HTERT RPE-1 (cell line): ENCODE data around the gene MEF2D.

Experiments
- in situ Hi-C: fragments of 300-500 bp; cut with MboI; formaldehyde crosslinking; loops from 4 replicates; pipeline ENCODE4 v1.14.3; 2020; ENCODE audit warnings: low sequenced_read_pairs

MEF2D gene

GRCh38 chr1:156525071-156525501, 24.5 kb upstream of the MEF2D start:
- in situ Hi-C loops: no loop called here

- in situ Hi-C loops: no loop called here
These were observed 23.9 kb upstream of the MEF2D start for GRCh38 chr1:156524481-156524869.

- in situ Hi-C loops: no loop called here
These were observed 23.4 kb upstream of the MEF2D start for GRCh38 chr1:156523801-156524480.

- in situ Hi-C loops: no loop called here
These were observed 21.9 kb upstream of the MEF2D start for GRCh38 chr1:156522443-156522970.

DNA sequence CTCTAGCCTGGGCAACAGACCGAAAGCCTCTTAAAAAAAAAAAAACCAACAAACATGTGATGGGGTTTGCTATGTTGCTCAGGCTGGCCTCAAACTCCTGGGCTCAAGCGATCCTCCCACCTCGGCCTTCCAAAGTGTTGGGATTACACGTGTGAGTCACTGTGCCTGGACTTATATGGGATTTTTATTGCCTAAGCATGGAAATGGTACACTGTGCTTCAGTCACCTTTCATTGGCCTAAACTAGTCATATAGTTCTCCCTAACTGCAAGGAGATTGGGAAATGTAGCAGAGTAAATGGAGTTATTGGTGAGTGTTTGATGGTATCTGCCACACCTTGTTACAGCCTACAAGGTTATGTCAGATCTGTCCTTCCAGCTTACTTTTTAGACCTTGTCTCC, 17.2 kb upstream of the MEF2D start:
- in situ Hi-C loops: no loop called here

- in situ Hi-C loops: no loop called here
These were observed 16.2 kb upstream of the MEF2D start for GRCh38 chr1:156516821-156517220.

DNA sequence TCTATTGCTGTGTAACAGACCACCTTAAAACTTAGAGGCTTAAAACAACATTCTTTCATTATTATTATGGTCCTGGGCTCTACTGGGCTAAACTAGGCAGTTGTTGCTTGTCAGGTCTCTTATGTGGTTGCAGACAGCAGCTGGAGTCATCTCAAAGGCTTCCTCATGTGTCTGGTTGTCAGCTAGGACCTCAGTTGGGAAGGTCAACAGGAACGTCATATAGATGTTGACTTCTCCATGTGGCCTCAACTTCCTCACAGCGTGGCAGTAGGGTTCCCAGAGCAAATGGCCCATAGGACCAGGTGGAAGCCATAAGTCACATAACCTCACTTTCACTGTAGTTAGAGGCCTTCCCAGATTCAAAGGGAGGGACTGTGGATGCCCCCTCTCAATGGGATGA, 15.4 kb upstream of the MEF2D start:
- in situ Hi-C loops: no loop called here

GRCh38 chr1:156513185-156513584, 12.6 kb upstream of the MEF2D start:
- in situ Hi-C loops: no loop called here

- in situ Hi-C loops: no loop called here
These were observed 11.1 kb upstream of the MEF2D start for GRCh38 chr1:156511644-156512043.

GRCh38 chr1:156510709-156511108, 10.1 kb upstream of the MEF2D start:
- in situ Hi-C loops: no loop called here

GRCh38 chr1:156509424-156510034, 9.0 kb upstream of the MEF2D start:
- in situ Hi-C loops: no loop called here

- in situ Hi-C loops: no loop called here
These were observed 8.3 kb upstream of the MEF2D start for GRCh38 chr1:156508955-156509234.

DNA sequence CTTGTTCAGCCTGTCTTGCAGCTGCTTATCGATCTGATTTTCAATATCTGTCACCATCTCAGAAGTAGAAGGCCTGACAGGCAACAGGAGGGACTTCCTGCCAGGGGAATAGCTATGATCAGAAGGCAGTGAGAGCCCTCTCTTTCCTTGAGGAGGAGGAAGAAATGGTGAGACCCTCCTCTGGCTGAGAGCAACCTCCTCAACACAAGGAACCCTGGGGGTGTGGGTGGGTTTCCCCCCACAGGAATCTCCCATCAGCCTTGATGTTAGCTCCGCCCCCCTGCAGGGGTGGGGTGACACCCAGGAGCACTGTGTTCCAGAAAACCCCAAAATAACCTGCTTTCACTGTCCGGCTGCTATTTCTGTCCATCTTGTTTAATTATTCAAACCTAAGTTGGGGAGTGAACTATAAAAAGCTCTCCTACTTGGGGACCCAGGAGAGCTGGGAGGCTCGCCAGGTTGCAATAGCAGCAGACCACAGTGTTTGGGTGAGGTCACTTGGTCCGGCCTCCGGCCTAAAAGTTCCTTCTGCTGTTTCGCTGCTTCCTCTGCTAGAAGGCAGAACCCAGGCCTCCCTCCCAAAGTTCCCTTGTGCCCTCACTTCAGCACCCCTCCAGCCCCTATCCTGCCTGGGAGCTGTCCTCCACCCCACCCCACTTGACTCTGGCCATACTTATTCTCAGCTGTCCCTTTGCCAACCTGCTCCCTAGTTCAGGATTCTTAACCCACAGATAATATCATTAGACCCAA, 7.8 kb upstream of the MEF2D start:
- in situ Hi-C loops: no loop called here

DNA sequence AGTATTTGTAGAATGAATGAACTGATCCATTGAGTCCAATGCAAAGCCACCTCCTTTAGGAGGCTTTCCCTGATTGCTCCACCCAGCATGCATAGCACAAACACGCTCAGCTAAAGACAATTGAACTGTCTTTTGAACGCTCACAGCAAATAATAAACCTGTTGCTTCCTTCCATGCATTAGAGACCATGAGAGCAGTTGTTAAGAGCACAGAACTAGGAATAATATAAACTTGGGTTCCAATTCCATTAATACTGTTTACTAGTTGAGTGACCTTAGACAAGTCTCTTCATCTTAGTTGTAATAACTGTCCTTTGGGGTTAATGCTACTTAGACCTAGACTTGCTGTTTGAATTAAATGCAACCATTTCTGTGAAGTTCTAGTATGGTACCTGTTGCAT, 5.9 kb upstream of the MEF2D start:
- in situ Hi-C loops: no loop called here

- in situ Hi-C loops: no loop called here
These were observed 5.2 kb upstream of the MEF2D start for GRCh38 chr1:156505679-156506298.

DNA sequence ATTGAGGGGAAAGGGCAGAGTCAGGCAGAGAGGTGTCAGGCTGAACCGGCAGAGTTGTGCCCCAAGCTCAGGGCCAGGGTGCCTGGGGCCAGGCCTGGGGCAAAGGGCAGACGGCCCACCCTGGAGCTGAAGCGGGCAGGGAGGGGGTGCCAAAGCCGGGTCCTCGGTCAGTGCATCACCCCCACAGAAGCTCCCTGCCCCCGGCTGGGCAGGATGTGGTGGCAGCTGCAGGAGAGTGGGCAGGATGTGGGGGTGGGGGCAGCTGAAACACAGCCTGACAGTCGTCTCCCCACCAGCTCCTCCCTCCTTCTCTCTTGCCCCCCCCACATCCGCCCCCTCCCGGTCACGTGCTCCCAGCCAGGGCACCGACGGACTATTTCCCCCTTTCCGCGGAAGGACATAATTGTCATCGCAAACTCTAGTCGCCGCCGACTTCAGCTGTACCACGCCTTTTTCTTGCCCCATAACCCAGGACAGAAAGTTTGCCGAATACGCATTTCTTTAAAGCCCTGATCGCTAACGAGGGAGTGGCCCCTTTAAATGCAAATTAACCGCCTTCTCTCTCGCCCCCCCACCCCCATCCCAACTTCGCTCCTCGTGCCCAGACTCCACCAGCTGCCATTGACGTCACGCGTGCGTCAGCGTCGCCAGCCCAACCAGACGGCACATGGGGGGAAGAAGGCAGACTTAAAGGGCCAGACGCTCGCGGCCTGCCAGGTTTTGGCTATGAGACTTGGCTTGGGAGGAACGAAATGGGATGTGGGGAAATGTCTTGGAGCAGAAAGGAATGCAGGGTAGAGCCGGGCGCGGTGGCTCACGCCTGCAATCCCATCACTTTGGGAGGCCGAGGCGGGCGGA, 4.5 kb upstream of the MEF2D start:
- in situ Hi-C loops: no loop called here

DNA sequence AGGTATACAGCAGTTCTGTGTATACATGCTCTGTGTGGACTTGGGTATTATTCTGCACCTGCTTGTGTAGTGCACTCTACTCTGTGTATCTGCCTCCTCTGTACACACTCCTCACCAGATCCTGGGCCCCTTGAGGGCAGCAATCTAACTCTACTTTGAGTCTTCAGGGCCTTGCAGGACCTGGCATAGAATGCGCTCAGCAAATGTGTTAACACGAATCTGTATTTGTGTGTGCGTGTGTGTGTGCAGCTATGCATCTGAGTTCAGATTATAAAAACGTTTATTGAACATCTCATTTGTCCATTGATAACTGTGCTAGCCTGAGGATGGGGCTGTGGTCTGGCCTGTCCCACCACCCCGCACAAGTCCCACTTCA, 3.9 kb upstream of the MEF2D start:
- in situ Hi-C loops: no loop called here

DNA sequence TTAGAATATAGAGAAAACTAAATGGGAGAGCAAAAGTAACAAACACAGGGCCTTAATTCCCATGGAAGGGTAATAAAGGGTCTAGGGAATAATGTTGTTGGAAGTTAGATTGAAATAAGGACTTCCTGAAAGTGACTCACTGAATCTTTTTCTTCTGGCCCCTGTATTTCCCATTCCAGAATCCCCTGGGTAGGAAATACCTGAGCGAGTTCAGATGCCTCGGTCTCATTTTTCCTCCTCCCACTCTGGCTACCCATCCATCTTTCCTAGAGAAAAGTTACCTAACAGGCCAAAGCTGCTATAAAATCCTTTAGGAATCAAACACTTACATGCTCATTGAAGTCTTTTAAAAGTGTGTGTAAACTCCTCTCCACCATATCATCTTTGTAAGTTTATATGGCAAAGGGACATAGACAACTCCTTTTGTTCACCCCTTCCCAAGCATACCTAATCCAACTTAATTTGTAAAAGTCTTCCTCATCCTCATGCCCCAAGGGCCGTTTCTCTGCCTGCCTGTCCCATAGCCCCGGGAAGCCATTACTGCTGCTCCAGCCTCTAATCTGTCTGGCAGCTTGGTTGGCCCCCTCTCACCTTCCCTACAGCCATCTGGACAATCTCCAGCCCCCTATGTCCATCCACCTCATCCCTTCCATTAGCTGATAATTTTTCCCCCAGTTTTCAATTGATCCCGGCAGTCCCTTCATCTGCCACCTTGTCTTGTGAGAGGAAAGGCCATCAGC, 3.3 kb upstream of the MEF2D start:
- in situ Hi-C loops: no loop called here

- in situ Hi-C loops: no loop called here
These were observed 2.5 kb upstream of the MEF2D start for GRCh38 chr1:156502894-156503697.
